H9 (cell line): ENCODE data around the gene RPS24. TPM values are rescaled to one million over a fixed set of nuclear protein-coding genes. Genes with fewer than 3 reads are reported as not detected.

Source experiments
- DNase-seq: peaks from one replicate; pipeline ENCODE4 v3.0.0-alpha.2; 2017
- H2AFZ ChIP-seq: one replicate; pipeline ENCODE4 v1.6.1; 2013; ENCODE audit warnings: mild to moderate bottlenecking, low read length, control low read depth, moderate library complexity
- H2AK5ac ChIP-seq: 2 replicates; pipeline ENCODE4 v1.6.1; 2013; ENCODE audit warnings: low read length, control low read depth, mixed read lengths; ENCODE audit not compliant: insufficient read length
- H2BK120ac ChIP-seq: one replicate; pipeline ENCODE4 v1.6.1; 2013; ENCODE audit warnings: low read depth, mild to moderate bottlenecking, low read length, control low read depth, inconsistent platforms; ENCODE audit not compliant: poor library complexity, severe bottlenecking
- H2BK12ac ChIP-seq: 2 replicates; pipeline ENCODE4 v1.6.1; 2013; ENCODE audit warnings: low read length, control low read depth, mixed read lengths, low read depth; ENCODE audit not compliant: insufficient read length
- H2BK15ac ChIP-seq: 2 replicates; pipeline ENCODE4 v1.6.1; 2013; ENCODE audit warnings: low read depth, low read length, control low read depth
- H2BK20ac ChIP-seq: one replicate; pipeline ENCODE4 v1.6.1; 2013; ENCODE audit warnings: low read depth, mild to moderate bottlenecking, low read length, control low read depth, inconsistent platforms; ENCODE audit not compliant: poor library complexity, severe bottlenecking
- H2BK5ac ChIP-seq: 2 replicates; pipeline ENCODE4 v1.6.1; 2013; ENCODE audit warnings: low read length, control low read depth, mixed read lengths; ENCODE audit not compliant: insufficient read length
- H3K14ac ChIP-seq: 2 replicates; pipeline ENCODE4 v1.6.1; 2013; ENCODE audit warnings: low read length, control low read depth; ENCODE audit not compliant: insufficient read depth
- H3K18ac ChIP-seq: 2 replicates; pipeline ENCODE4 v1.6.1; 2013; ENCODE audit warnings: low read depth, mild to moderate bottlenecking, mixed read lengths, low read length, control low read depth; ENCODE audit not compliant: insufficient read length
- H3K23ac ChIP-seq: 2 replicates; pipeline ENCODE4 v1.6.1; 2013; ENCODE audit warnings: low read length, control low read depth, mixed read lengths, low read depth; ENCODE audit not compliant: insufficient read length
- H3K23me2 ChIP-seq: 2 replicates; pipeline ENCODE4 v1.6.1; 2013; ENCODE audit warnings: low read depth, mild to moderate bottlenecking, mixed read lengths, low read length, control low read depth; ENCODE audit not compliant: insufficient read length, poor library complexity, severe bottlenecking
- H3K27ac ChIP-seq: 2 replicates; pipeline ENCODE4 v1.5.1; 2013; ENCODE audit warnings: low read length, control low read depth, mixed read lengths, low read depth; ENCODE audit not compliant: insufficient read length
- H3K27me3 ChIP-seq: 2 replicates; pipeline ENCODE4 v1.6.1; 2013; ENCODE audit warnings: low read length, control low read depth, inconsistent platforms; ENCODE audit not compliant: insufficient read depth
- H3K4ac ChIP-seq: 2 replicates; pipeline ENCODE4 v1.6.1; 2013; ENCODE audit warnings: low read depth, mild to moderate bottlenecking, control low read depth, inconsistent platforms, low read length, moderate library complexity
- H3K4me1 ChIP-seq: 2 replicates; pipeline ENCODE4 v1.6.1; 2013; ENCODE audit warnings: low read length, control low read depth, inconsistent platforms; ENCODE audit not compliant: insufficient read depth
- H3K4me2 ChIP-seq: 2 replicates; pipeline ENCODE4 v1.6.1; 2013; ENCODE audit warnings: low read length, control low read depth, mixed read lengths; ENCODE audit not compliant: insufficient read length, insufficient read depth
- H3K56ac ChIP-seq: 2 replicates; pipeline ENCODE4 v1.6.1; 2013; ENCODE audit warnings: low read depth, mild to moderate bottlenecking, mixed read lengths, low read length, control low read depth; ENCODE audit not compliant: insufficient read length
- H3K79me1 ChIP-seq: 2 replicates; pipeline ENCODE4 v1.6.1; 2013; ENCODE audit warnings: low read depth, mild to moderate bottlenecking, moderate library complexity, low read length, control low read depth, inconsistent platforms; ENCODE audit not compliant: insufficient read depth, poor library complexity, severe bottlenecking
- H3K79me2 ChIP-seq: 2 replicates; pipeline ENCODE4 v1.6.1; 2013; ENCODE audit warnings: low read length, control low read depth, inconsistent platforms; ENCODE audit not compliant: insufficient read depth
- H3K9ac ChIP-seq: 2 replicates; pipeline ENCODE4 v1.6.1; 2013; ENCODE audit warnings: low read length, control low read depth, mixed read lengths; ENCODE audit not compliant: insufficient read length; ENCODE audit errors: extremely low read depth
- H3K9me3 ChIP-seq: one replicate; pipeline ENCODE4 v1.6.1; 2013; ENCODE audit warnings: low read depth, low read length, inconsistent platforms; ENCODE audit not compliant: control insufficient read depth
- H3T11ph ChIP-seq: one replicate; pipeline ENCODE4 v1.6.1; 2013; ENCODE audit warnings: mild to moderate bottlenecking, low read length, control low read depth, inconsistent platforms
- H4K20me1 ChIP-seq: one replicate; pipeline ENCODE4 v1.6.1; 2013; ENCODE audit not compliant: control insufficient read depth, insufficient read length, insufficient read depth
- H4K5ac ChIP-seq: 2 replicates; pipeline ENCODE4 v1.6.1; 2013; ENCODE audit warnings: low read depth, mild to moderate bottlenecking, mixed read lengths, low read length, control low read depth; ENCODE audit not compliant: insufficient read length
- H4K8ac ChIP-seq: replicated peaks from 2 replicates; pipeline ENCODE4 v1.6.1; 2013; ENCODE audit warnings: low read length, control low read depth, mixed read lengths, low read depth; ENCODE audit not compliant: insufficient read length
- H4K91ac ChIP-seq: 2 replicates; pipeline ENCODE4 v1.6.1; 2013; ENCODE audit warnings: low read depth, mild to moderate bottlenecking, moderate library complexity, mixed read lengths, low read length, control low read depth; ENCODE audit not compliant: insufficient read length
- H3K27ac Mint-ChIP-seq, 3 experiments: 2 replicates in 2 of 3; 3 replicates in 1 of 3; pipeline ENCODE4 v1.8.0; 2020 to 2021; ENCODE audit warnings: mixed read lengths in 3 of 3, mild to moderate bottlenecking in 1 of 3, moderate library complexity in 1 of 3
- H3K27me3 Mint-ChIP-seq: 2 replicates; pipeline ENCODE4 v1.8.0; 2021; ENCODE audit warnings: low read depth, mild to moderate bottlenecking, moderate library complexity, mixed read lengths
- H3K36me3 Mint-ChIP-seq, 3 experiments: 2 replicates in 2 of 3; 3 replicates in 1 of 3; pipeline ENCODE4 v1.8.0; 2020 to 2021; ENCODE audit warnings: low read depth in 3 of 3, mixed read lengths in 3 of 3; ENCODE audit not compliant: insufficient read depth in 1 of 3
- H3K4me1 Mint-ChIP-seq, 2 experiments: 2 replicates each; pipeline ENCODE4 v1.8.0; 2020; ENCODE audit warnings: mixed read lengths in 2 of 2
- H3K4me3 Mint-ChIP-seq, 2 experiments: 2 replicates in 1 of 2; 3 replicates in 1 of 2; pipeline ENCODE4 v1.8.0; 2020 to 2021; ENCODE audit warnings: mild to moderate bottlenecking in 2 of 2, mixed read lengths in 2 of 2, moderate library complexity in 1 of 2
- H3K9me3 Mint-ChIP-seq, 2 experiments: 2 replicates in 1 of 2; 3 replicates in 1 of 2; pipeline ENCODE4 v1.8.0; 2020; ENCODE audit warnings: mild to moderate bottlenecking in 2 of 2, mixed read lengths in 2 of 2, moderate library complexity in 1 of 2
- WGBS: extraction: QIAGEN DNeasy Blood & Tissue Kit; methylation state at CpG from one replicate; pipeline ENCODE4 v1.1.7; 2013; ENCODE audit warnings: missing lambda C conversion rate, low lambda C conversion rate, mixed read lengths; ENCODE audit not compliant: insufficient read length; ENCODE audit errors: extremely low coverage; 5-methylcytosine and 5-hydroxymethylcytosine counted together
- total RNA-seq: library from RNA; stranded (reverse); gene quantifications from 2 replicates; pipeline ENCODE4 v1.2.1, GENCODE V29; 2021
- TF ChIP-seq, protein P1 (sequence below): fragments of 200-600 bp; sonication (generic); conservative IDR thresholded peaks from 3 replicates; pipeline ENCODE4 v1.8.0; 2021; ENCODE audit warnings: antibody characterized with exemption, mild to moderate bottlenecking

The RPS24 gene
- total RNA-seq, 1 experiment from 2014 or later, result 1,966 TPM

DNA sequence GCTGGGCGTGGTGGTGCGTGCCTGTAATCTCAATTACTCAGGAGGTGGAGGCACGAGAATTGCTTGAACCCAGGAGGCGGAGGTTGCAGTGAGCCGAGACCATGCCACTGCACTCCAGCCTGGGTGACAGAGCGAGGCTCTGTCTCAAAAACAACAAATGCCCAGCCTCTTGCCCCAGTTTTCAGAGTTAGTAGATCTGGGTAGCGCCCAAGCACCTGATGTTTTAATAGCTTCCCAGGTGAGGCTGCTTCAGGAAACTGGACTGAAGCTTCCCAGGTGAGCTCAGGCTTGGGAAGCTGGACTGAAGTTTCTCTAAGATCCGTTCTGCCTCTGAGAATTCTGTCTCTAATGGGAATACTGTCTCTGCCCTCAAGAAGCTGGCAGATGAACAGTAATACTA lies 12.2 kb downstream of the RPS24 start:
- no peaks in the 10 kb centered on the region for H3K23me2 ChIP-seq
- H3K9ac ChIP-seq, result no peak overlapping the region
- no peak overlapping the region for H3K14ac ChIP-seq
- no peak overlapping the region for H2BK5ac ChIP-seq
- H3K4me2 ChIP-seq, result no peak overlapping the region
- H4K8ac ChIP-seq, result no peak overlapping the region
- no CpG with 5 or more reads among the region's 8 CpGs for WGBS
- H3K27ac Mint-ChIP-seq, result no peak overlapping the region
- H2BK15ac ChIP-seq, result no peak overlapping the region
- H3K4ac ChIP-seq, result no peak overlapping the region
- H2BK20ac ChIP-seq, result no peak overlapping the region
- H3K4me1 Mint-ChIP-seq, result peaks cover 33 to 35% of the 10 kb centered on the region in 2 experiments
- H3K79me1 ChIP-seq, result no peaks in the 10 kb centered on the region
- H3T11ph ChIP-seq, result no peak overlapping the region
- H2AK5ac ChIP-seq, result no peak overlapping the region
- no peak overlapping the region for H3K23ac ChIP-seq
- H2BK12ac ChIP-seq, result no peak overlapping the region
- H3K4me1 ChIP-seq, result no peaks in the 10 kb centered on the region; the same call in 1 of the 2 replicates
- no peak overlapping the region for H3K18ac ChIP-seq
- no peaks in the 10 kb centered on the region for H3K27me3 ChIP-seq
- no peak overlapping the region for H3K4me3 Mint-ChIP-seq
- peaks cover 16 to 27% (median 20%) of the 10 kb centered on the region in 3 experiments; a peak in 6 of 7 replicates for H3K36me3 Mint-ChIP-seq
- peaks cover 3% of the 10 kb centered on the region for H4K20me1 ChIP-seq
- H3K9me3 ChIP-seq, result no peaks in the 10 kb centered on the region
- no peak overlapping the region for H3K56ac ChIP-seq
- H3K27ac ChIP-seq, result no peak overlapping the region
- H2BK120ac ChIP-seq, result no peak overlapping the region
- no peak for DNase-seq
- H3K27me3 Mint-ChIP-seq, result no peaks in the 10 kb centered on the region; the same call in 1 of the 2 replicates
- no peaks in the 10 kb centered on the region for H3K9me3 Mint-ChIP-seq
- TF ChIP-seq, protein P1, sequence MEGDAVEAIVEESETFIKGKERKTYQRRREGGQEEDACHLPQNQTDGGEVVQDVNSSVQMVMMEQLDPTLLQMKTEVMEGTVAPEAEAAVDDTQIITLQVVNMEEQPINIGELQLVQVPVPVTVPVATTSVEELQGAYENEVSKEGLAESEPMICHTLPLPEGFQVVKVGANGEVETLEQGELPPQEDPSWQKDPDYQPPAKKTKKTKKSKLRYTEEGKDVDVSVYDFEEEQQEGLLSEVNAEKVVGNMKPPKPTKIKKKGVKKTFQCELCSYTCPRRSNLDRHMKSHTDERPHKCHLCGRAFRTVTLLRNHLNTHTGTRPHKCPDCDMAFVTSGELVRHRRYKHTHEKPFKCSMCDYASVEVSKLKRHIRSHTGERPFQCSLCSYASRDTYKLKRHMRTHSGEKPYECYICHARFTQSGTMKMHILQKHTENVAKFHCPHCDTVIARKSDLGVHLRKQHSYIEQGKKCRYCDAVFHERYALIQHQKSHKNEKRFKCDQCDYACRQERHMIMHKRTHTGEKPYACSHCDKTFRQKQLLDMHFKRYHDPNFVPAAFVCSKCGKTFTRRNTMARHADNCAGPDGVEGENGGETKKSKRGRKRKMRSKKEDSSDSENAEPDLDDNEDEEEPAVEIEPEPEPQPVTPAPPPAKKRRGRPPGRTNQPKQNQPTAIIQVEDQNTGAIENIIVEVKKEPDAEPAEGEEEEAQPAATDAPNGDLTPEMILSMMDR, result no peak
- H4K5ac ChIP-seq, result no peak overlapping the region
- no peaks in the 10 kb centered on the region for H3K79me2 ChIP-seq
- H4K91ac ChIP-seq, result no peak overlapping the region
- no peak overlapping the region for H2AFZ ChIP-seq
